K562 (cell line): ENCODE measurements around the gene DPH1. TPM values are rescaled to one million over a fixed set of nuclear protein-coding genes. Genes with fewer than 3 reads are reported as not detected.

Experiments
- ATAC-seq: fragments of 200-7000 bp; cut with Tn5 transposase; 3 replicates; pipeline ENCODE4 v1.9.1; 2020; ENCODE audit warnings: moderate library complexity
- BruUV-seq: library from RNA; stranded (reverse); fragments of 400-500 nt; replicated peaks from 2 replicates; lab custom pipeline; 2021; lab: Mats Ljungman, UMichigan
- CTCF ChIA-PET: fragments of 300-600 bp; formaldehyde crosslinking; extraction: SDS; loops from one replicate; lab custom pipeline; 2021; ENCODE audit warnings: low intra/inter-chr PET ratio; lab: Yijun Ruan, JAX
- POLR2A ChIA-PET: fragments of 300-600, 350-650 bp; sonication (Branson Sonifier 250); formaldehyde crosslinking; extraction: SDS; loops from one replicate; lab custom pipeline; 2021; ENCODE audit warnings: antibody characterized with exemption, inconsistent platforms; lab: Yijun Ruan, JAX
- DNase-seq, 4 experiments: peaks; one replicate each; pipeline versions ENCODE4 v3.0.0 to v3.0.0-alpha.2; 2011 to 2018; ENCODE audit warnings: low spot score in 3 of 4, mixed read lengths in 3 of 4; ENCODE audit errors: extremely low read depth in 1 of 4
- FAIRE-seq: peaks from 2 replicates; lab custom pipeline; 2011; peaks lifted over from hg19 to GRCh38; lab: Jason Lieb, UNC
- H2AFZ ChIP-seq: 2 replicates; pipeline ENCODE4 v1.6.0; 2011; ENCODE audit warnings: low read depth, low read length, control low read depth, inconsistent platforms
- H3K27ac ChIP-seq: fragments of 200-600 bp; 3 replicates; pipeline ENCODE4 v1.8.0; 2011; ENCODE audit warnings: low read depth, mild to moderate bottlenecking, control low read depth, inconsistent platforms, low read length, moderate library complexity, mixed read lengths; ENCODE audit errors: extremely low read depth
- H3K27me3 ChIP-seq, 2 experiments: fragments of 300-600 bp in 1 of 2; 2 replicates in 1 of 2; 3 replicates in 1 of 2; pipeline versions ENCODE4 v1.6.0 to v1.8.0; 2011; ENCODE audit warnings: inconsistent platforms in 2 of 2, low read length in 2 of 2, mild to moderate bottlenecking in 1 of 2, mixed read lengths in 1 of 2, moderate library complexity in 1 of 2; ENCODE audit not compliant: control insufficient read depth in 2 of 2, insufficient read depth in 2 of 2
- H3K36me3 ChIP-seq: fragments of 300-600 bp; 3 replicates; pipeline ENCODE4 v1.8.0; 2011; ENCODE audit warnings: mild to moderate bottlenecking, low read length, inconsistent platforms; ENCODE audit not compliant: control insufficient read depth, insufficient read depth
- H3K4me1 ChIP-seq, 2 experiments: fragments of 200-600 bp in 1 of 2; replicated peaks in 1 of 2; 2 replicates in 1 of 2; 3 replicates in 1 of 2; pipeline versions ENCODE4 v1.5.1 to v1.8.0; 2011; ENCODE audit warnings: inconsistent platforms in 2 of 2, low read length in 2 of 2, mild to moderate bottlenecking in 1 of 2, mixed read lengths in 1 of 2, moderate library complexity in 1 of 2; ENCODE audit not compliant: control insufficient read depth in 2 of 2, insufficient read depth in 2 of 2
- H3K4me2 ChIP-seq: 2 replicates; pipeline ENCODE4 v1.6.1; 2011; ENCODE audit warnings: low read length, control low read depth, inconsistent platforms, mixed read lengths; ENCODE audit not compliant: insufficient read depth
- H3K4me3 ChIP-seq: fragments of 200-600 bp; sonication (generic), shearing (Covaris generic); 2 replicates; pipeline ENCODE4 v1.5.1; 2016; ENCODE audit warnings: control low read depth, inconsistent platforms
- H3K79me2 ChIP-seq: fragments of 200-600 bp; 3 replicates; pipeline ENCODE4 v1.8.0; 2011; ENCODE audit warnings: low read length, inconsistent platforms; ENCODE audit not compliant: control insufficient read depth, insufficient read depth
- H3K9ac ChIP-seq, 2 experiments: 2 replicates each; pipeline versions ENCODE4 v1.6.0 to v1.6.1; 2011; ENCODE audit warnings: low read depth in 2 of 2, low read length in 2 of 2, control low read depth in 1 of 2, inconsistent platforms in 1 of 2, mild to moderate bottlenecking in 1 of 2, mixed read lengths in 1 of 2; ENCODE audit not compliant: insufficient read depth in 1 of 2
- H3K9me1 ChIP-seq: one replicate; pipeline ENCODE4 v1.6.0; 2011; ENCODE audit warnings: inconsistent platforms, mild to moderate bottlenecking, low read length, moderate library complexity; ENCODE audit not compliant: control insufficient read depth, insufficient read depth
- H3K9me3 ChIP-seq: replicated peaks from 2 replicates; pipeline ENCODE4 v1.5.1; 2011; ENCODE audit warnings: low read depth, low read length, inconsistent platforms; ENCODE audit not compliant: control insufficient read depth, insufficient read depth
- H4K20me1 ChIP-seq: replicated peaks from 2 replicates; pipeline ENCODE4 v1.6.1; 2011; ENCODE audit warnings: low read length, inconsistent platforms, mixed read lengths; ENCODE audit not compliant: control insufficient read depth, insufficient read depth
- ADNP ChIP-seq: fragments of 200-800 bp; sonication (Bioruptor generic); IDR thresholded peaks from 2 replicates; pipeline ENCODE4 v1.6.1; 2016; ENCODE audit warnings: missing genetic modification characterization, missing compliant biosample characterization
- ELF1 ChIP-seq: fragments of 200-800 bp; sonication (Bioruptor generic); IDR thresholded peaks from 2 replicates; pipeline ENCODE4 v1.6.1; 2016; ENCODE audit warnings: missing genetic modification characterization, missing compliant biosample characterization
- GABPB1 ChIP-seq: sonication (generic); formaldehyde crosslinking; IDR thresholded peaks from 2 replicates; pipeline ENCODE4 v1.8.0; 2022; ENCODE audit warnings: mild to moderate bottlenecking, missing genetic modification reagents
- HDAC6 ChIP-seq: IDR thresholded peaks from 2 replicates; pipeline ENCODE4 v1.6.1; 2012; ENCODE audit warnings: low read depth, mild to moderate bottlenecking, control low read depth, inconsistent platforms, low read length, moderate library complexity
- MECOM ChIP-seq: fragments of 250-450 bp; sonication (Bioruptor Pico); IDR thresholded peaks from 2 replicates; pipeline ENCODE4 v1.8.0; 2022; ENCODE audit warnings: inconsistent platforms
- NCOR1 ChIP-seq: fragments of 450-650 bp; IDR thresholded peaks from 2 replicates; pipeline ENCODE4 v1.6.1; 2016; ENCODE audit warnings: mild to moderate bottlenecking, moderate library complexity
- PCBP1 ChIP-seq: fragments of 200-400 bp; formaldehyde crosslinking; IDR thresholded peaks from 2 replicates; pipeline ENCODE4 v1.6.1; 2018; ENCODE audit warnings: mild to moderate bottlenecking, low read depth, low read length; ENCODE audit not compliant: poor library complexity, severe bottlenecking
- RFX1 ChIP-seq: fragments of 450-650 bp; IDR thresholded peaks from 2 replicates; pipeline ENCODE4 v1.6.1; 2016; ENCODE audit warnings: mild to moderate bottlenecking, moderate library complexity
- SRSF3 ChIP-seq: fragments of 200-400 bp; formaldehyde crosslinking; IDR thresholded peaks from 2 replicates; pipeline ENCODE4 v1.6.1; 2016; ENCODE audit warnings: mild to moderate bottlenecking, low read length, moderate library complexity; ENCODE audit not compliant: insufficient read depth
- TFAP4 ChIP-seq: sonication (generic); formaldehyde crosslinking; IDR thresholded peaks from 2 replicates; pipeline ENCODE4 v1.8.0; 2022; ENCODE audit warnings: missing genetic modification reagents, mild to moderate bottlenecking, moderate library complexity, borderline replicate concordance
- VEZF1 ChIP-seq: fragments of 200-800 bp; sonication (Bioruptor generic); IDR thresholded peaks from 2 replicates; pipeline ENCODE4 v1.6.1; 2017; ENCODE audit warnings: missing genetic modification characterization, missing compliant biosample characterization
- ZBTB33 ChIP-seq: sonication (generic); formaldehyde crosslinking; IDR thresholded peaks from 2 replicates; pipeline ENCODE4 v1.8.1; 2023; ENCODE audit warnings: mild to moderate bottlenecking, missing genetic modification reagents
- ZFX ChIP-seq: sonication (generic); formaldehyde crosslinking; IDR thresholded peaks from 2 replicates; pipeline ENCODE4 v1.8.0; 2022; ENCODE audit warnings: mild to moderate bottlenecking, missing genetic modification reagents, moderate library complexity
- ZNF175 ChIP-seq: fragments of 200-800 bp; sonication (Bioruptor generic); IDR thresholded peaks from 2 replicates; pipeline ENCODE4 v1.6.1; 2016; ENCODE audit warnings: low read depth, mild to moderate bottlenecking, missing genetic modification characterization, missing compliant biosample characterization
- ZNF584 ChIP-seq: fragments of 200-800 bp; sonication (Bioruptor generic); IDR thresholded peaks from 2 replicates; pipeline ENCODE4 v1.6.1; 2016; ENCODE audit warnings: low read depth, mild to moderate bottlenecking, missing genetic modification characterization, missing compliant biosample characterization
- ZNF77 ChIP-seq: fragments of 250-450 bp; sonication (Bioruptor Pico); IDR thresholded peaks from 2 replicates; pipeline ENCODE4 v1.5.0; 2020
- WGBS: fragments of 100-300 bp; shearing (Covaris generic); methylation state at CpG from one replicate; pipeline ENCODE4 v1.1.6; 2016; ENCODE audit warnings: low coverage, mixed read lengths; ENCODE audit not compliant: insufficient coverage; ENCODE audit errors: missing lambda C conversion rate; 5-methylcytosine and 5-hydroxymethylcytosine counted together
- in situ Hi-C: fragments of 300-500 bp; cut with MboI; formaldehyde crosslinking; loops from 4 replicates; pipeline ENCODE4 v1.15.0; 2018; ENCODE audit warnings: inconsistent platforms, mixed read lengths
- intact Hi-C: fragments of 100-400 bp; cut with micrococcal nuclease; formaldehyde crosslinking; loops from 2 replicates; pipeline ENCODE4 v1.14.2; 2022
- polyA plus RNA-seq, 8 experiments: library from polyadenylated mRNA; depleted of rRNA in 4 of 8; stranded (reverse) in 5 of 8; unstranded in 3 of 8; fragments of >200 nt; fragmentation: Nextera tagmentation in 2 of 8; fragmentation: Illumina TruSeq in 1 of 8; extraction: Ambion mirVana in 2 of 8; extraction: Trizol in 1 of 8; gene quantifications; 2 replicates each; pipeline versions ENCODE4 v1.2.1 to v1.2.3, GENCODE V29; 2011 to 2014; ENCODE audit warnings: inconsistent platforms in 1 of 8, missing spikeins in 1 of 8
- total RNA-seq, 7 experiments: library from RNA; depleted of rRNA in 6 of 7; stranded (reverse); fragments of >200 nt in 6 of 7; fragmentation: Illumina TruSeq in 2 of 7; extraction: Trizol in 2 of 7; gene quantifications; 2 replicates each; pipeline versions ENCODE4 v1.2.1 to v1.2.3, GENCODE V29; 2011 to 2021; ENCODE audit warnings: low replicate concordance in 1 of 7
- TF ChIP-seq, protein P1 (sequence below): sonication (generic); formaldehyde crosslinking; IDR thresholded peaks from 2 replicates; pipeline ENCODE4 v1.9.0; 2022; ENCODE audit warnings: mild to moderate bottlenecking, missing genetic modification reagents

The DPH1 gene
- total and polyA plus RNA-seq, 9 of the 15 experiments (the other 6 are each of a cell fraction or from before 2014, with no cell fraction given): 0.42 to 40.6 (median 20.2) TPM

DNA sequence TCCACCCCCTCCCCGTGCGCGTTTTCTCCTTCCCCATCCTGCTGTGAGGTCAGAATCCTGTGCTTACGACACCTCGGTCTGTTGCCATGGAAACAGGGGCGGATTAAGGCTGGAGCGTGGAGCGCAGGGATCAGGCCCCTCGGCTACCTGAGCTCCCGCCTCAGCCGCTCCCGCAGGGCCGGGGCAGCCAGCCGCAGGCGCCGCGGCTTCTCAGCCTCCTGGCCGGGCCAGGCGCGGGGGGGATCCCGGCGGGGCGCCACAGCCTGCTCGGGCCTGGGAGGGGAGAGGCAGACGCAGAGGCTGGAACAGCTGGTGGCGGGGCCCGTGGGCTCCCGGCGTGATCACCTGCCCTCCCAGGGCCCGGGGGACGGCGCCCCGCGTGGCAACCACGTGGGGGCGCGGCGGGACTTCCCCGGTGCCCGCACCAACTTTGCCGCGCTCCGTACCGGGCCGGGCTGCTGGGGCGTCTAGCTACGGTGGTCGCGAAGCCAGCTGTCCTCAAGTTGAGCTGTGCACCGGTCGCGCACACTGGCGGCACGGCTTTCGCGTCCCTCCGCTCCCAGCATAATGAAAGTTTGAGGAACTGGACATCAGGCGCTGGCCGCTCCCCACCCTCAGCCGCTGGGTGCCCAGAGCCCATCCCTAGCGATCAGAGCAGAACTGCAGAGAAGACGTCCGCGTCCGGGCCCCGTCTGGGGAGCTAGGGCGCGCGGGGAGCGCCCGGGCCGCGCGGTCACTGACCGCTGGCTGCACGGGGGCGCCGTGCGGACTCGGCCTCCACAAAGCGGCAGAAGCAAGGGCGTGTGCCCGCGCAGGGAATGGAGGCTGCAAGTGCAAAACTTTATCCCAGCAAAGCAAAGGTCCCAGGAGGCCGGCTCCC is 6.0 kb upstream of the DPH1 start:
- H3K9ac ChIP-seq: no peak overlapping the region
- no peaks in the 10 kb centered on the region for H3K9me3 ChIP-seq
- H3K27me3 ChIP-seq: peaks cover 11 to 47% of the 10 kb centered on the region in 2 experiments
- no peak overlapping the region for H3K27ac ChIP-seq
- FAIRE-seq (no peak), ATAC-seq (no peak), DNase-seq (peak; percentile 37 to 57 (median 52))
- ChIA-PET POLR2A (no interaction called here), CTCF (no interaction called here)
- intact Hi-C loops (no loop called here), in situ Hi-C loops (no loop called here)
- TF ChIP-seq GABPB1 (CRISPR knock-in tag) (no peak), MECOM (CRISPR knock-in tag) (no peak), ZNF175 (no peak), ZFX (CRISPR knock-in tag) (peak; percentile 42; the same call in 1 of the 2 replicates), SRSF3 (no peak), ZBTB33 (peak; percentile 16; the same call in 1 of the 2 replicates), ELF1 (tag) (no peak), ZNF584 (no peak), ZNF77 (no peak), NCOR1 (no peak), VEZF1 (CRISPR knock-in tag) (peak; percentile 15; the same call in 1 of the 2 replicates), HDAC6 (peak; percentile 68; the same call in 1 of the 2 replicates), ADNP (tag) (no peak), TFAP4 (CRISPR knock-in tag) (peak; percentile 41; the same call in 1 of the 2 replicates), PCBP1 (peak; percentile 6), RFX1 (peak; percentile 65; the same call in 1 of the 2 replicates)
- TF ChIP-seq, protein P1, sequence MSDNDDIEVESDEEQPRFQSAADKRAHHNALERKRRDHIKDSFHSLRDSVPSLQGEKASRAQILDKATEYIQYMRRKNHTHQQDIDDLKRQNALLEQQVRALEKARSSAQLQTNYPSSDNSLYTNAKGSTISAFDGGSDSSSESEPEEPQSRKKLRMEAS (CRISPR knock-in tag): peak; percentile 71
- no peak overlapping the region for H3K4me3 ChIP-seq
- H3K79me2 ChIP-seq: no peaks in the 10 kb centered on the region
- no peak overlapping the region for H3K4me2 ChIP-seq
- WGBS: 58% methylated on average over 10 of the region's 85 CpGs
- H2AFZ ChIP-seq: no peak overlapping the region
- H3K36me3 ChIP-seq: no peaks in the 10 kb centered on the region
- H3K4me1 ChIP-seq: peaks cover 3 to 34% of the 10 kb centered on the region in 2 experiments; a peak in 3 of 5 replicates
- no TSS peak for BruUV-seq
- peaks cover 3% of the 10 kb centered on the region; the same call in 1 of the 2 replicates for H4K20me1 ChIP-seq
- H3K9me1 ChIP-seq: no peaks in the 10 kb centered on the region
